Activated CD8-positive, alpha-beta memory T cell treated with anti-CD3 and anti-CD28 coated beads for 1 hour (primary cell): Measurements from ENCODE around the gene OR52E6.

Experiments
- DNase-seq, 2 donors: peaks; one replicate each; pipeline ENCODE4 v3.0.0-alpha.2; 2020; ENCODE audit warnings: low read depth in 1 of 2; ENCODE audit errors: extremely low read depth in 1 of 2

The OR52E6 gene

GRCh38 chr11:5841797-5842196, at the start of gene OR52E6:
TSS of gene OR52E6 (minus strand) at chr11:5841897. CDS start at chr11:5841897, 0 bp downstream.
- no peak for DNase-seq

GRCh38 chr11:5891216-5891800, 49.6 kb upstream of the OR52E6 start:
- DNase-seq: no peak

GRCh38 chr11:5887661-5888060, 46.0 kb upstream of the OR52E6 start:
- DNase-seq: no peak

GRCh38 chr11:5887172-5887571, 45.5 kb upstream of the OR52E6 start:
- DNase-seq: no peak

- no peak for DNase-seq
Measured at GRCh38 chr11:5881756-5882155, 40.1 kb upstream of the OR52E6 start.

GRCh38 chr11:5880329-5880728, 38.6 kb upstream of the OR52E6 start, which contains the start of gene OR52E4:
TSS of gene OR52E4 (plus strand) at chr11:5880629. CDS start at chr11:5884293, 3,664 bp downstream.
- no peak for DNase-seq

- DNase-seq: no peak
Measured at GRCh38 chr11:5878564-5878963, 36.9 kb upstream of the OR52E6 start.

- no peak for DNase-seq
Measured at GRCh38 chr11:5865826-5866225, 24.1 kb upstream of the OR52E6 start.

- DNase-seq: no peak
Measured at GRCh38 chr11:5857590-5857989, 15.9 kb upstream of the OR52E6 start, which contains the start of gene OR52E8. TSS of gene OR52E8 (minus strand) at chr11:5857690. CDS start at chr11:5857690, 0 bp downstream.

GRCh38 chr11:5851002-5851401, 9.3 kb upstream of the OR52E6 start:
- no peak for DNase-seq

GRCh38 chr11:5847711-5848110, 6.0 kb upstream of the OR52E6 start:
- DNase-seq: no peak

GRCh38 chr11:5846701-5847100, 5.0 kb upstream of the OR52E6 start:
- no peak for DNase-seq

- DNase-seq: no peak
Measured at GRCh38 chr11:5837695-5838094, 4.0 kb downstream of the OR52E6 start.

GRCh38 chr11:5833446-5833845, 8.3 kb downstream of the OR52E6 start:
- DNase-seq: no peak

GRCh38 chr11:5831196-5831829, 10.4 kb downstream of the OR52E6 start:
- no peak for DNase-seq

GRCh38 chr11:5818245-5818886, 23.3 kb downstream of the OR52E6 start:
- DNase-seq: no peak

- DNase-seq: no peak
Measured at GRCh38 chr11:5815534-5815933, 26.2 kb downstream of the OR52E6 start.

- DNase-seq: no peak
Measured at GRCh38 chr11:5809905-5810795, 31.5 kb downstream of the OR52E6 start.

- no peak for DNase-seq
Measured at GRCh38 chr11:5809122-5809519, 32.6 kb downstream of the OR52E6 start.

GRCh38 chr11:5808500-5809121, 33.1 kb downstream of the OR52E6 start, which contains the start of gene OR52N2:
TSS of gene OR52N2 (plus strand) at chr11:5808924. CDS start at chr11:5820336, 11,412 bp downstream.
- DNase-seq: peak; percentile 25 to 48

- no peak for DNase-seq
Measured at GRCh38 chr11:5807580-5807979, 34.1 kb downstream of the OR52E6 start.
